8988T (cell line): Measurements from ENCODE around the gene OS9.
"Not testable (repeated sequence)": the region's sequence is repeated elsewhere in the genome, so short reads cannot be mapped to it uniquely, and the experiment has no call there.

Experiments
- DNase-seq: peaks from one replicate; pipeline ENCODE4 v3.0.0; 2011

Gene OS9

GRCh38 chr12:57695770-57696432, 2.0 kb downstream of the OS9 start:
- no peak for DNase-seq

- DNase-seq = no peak
Observed at GRCh38 chr12:57697076-57697475, 3.1 kb downstream of the OS9 start.

GRCh38 chr12:57698414-57698813, 4.5 kb downstream of the OS9 start:
- DNase-seq = no peak

GRCh38 chr12:57700317-57700716, 6.4 kb downstream of the OS9 start:
- no peak for DNase-seq

- DNase-seq = no peak
Observed at GRCh38 chr12:57707250-57707649, 13.3 kb downstream of the OS9 start.

GRCh38 chr12:57708296-57708695, 14.4 kb downstream of the OS9 start:
- DNase-seq = no peak

GRCh38 chr12:57712701-57713100, 18.8 kb downstream of the OS9 start:
- no peak for DNase-seq

GRCh38 chr12:57713209-57713608, 19.3 kb downstream of the OS9 start:
- no peak for DNase-seq

GRCh38 chr12:57715036-57715748, 21.3 kb downstream of the OS9 start:
- DNase-seq = not testable (repeated sequence)

GRCh38 chr12:57715786-57716185, 21.9 kb downstream of the OS9 start:
- DNase-seq = no peak

GRCh38 chr12:57716305-57716704, 22.4 kb downstream of the OS9 start:
- no peak for DNase-seq

- no peak for DNase-seq
Observed at GRCh38 chr12:57717131-57717530, 23.2 kb downstream of the OS9 start.

- no peak for DNase-seq
Observed at GRCh38 chr12:57717846-57718640, 24.1 kb downstream of the OS9 start.

- no peak for DNase-seq
Observed at GRCh38 chr12:57718641-57719528, 25.0 kb downstream of the OS9 start.

GRCh38 chr12:57719777-57720605, 26.1 kb downstream of the OS9 start:
- no peak for DNase-seq

GRCh38 chr12:57720606-57721595, 27.0 kb downstream of the OS9 start:
- peak; percentile 5 for DNase-seq

GRCh38 chr12:57721846-57722608, 28.1 kb downstream of the OS9 start:
- DNase-seq = not testable (repeated sequence)

- no peak for DNase-seq
Observed at GRCh38 chr12:57722716-57723629, 29.0 kb downstream of the OS9 start.

- no peak for DNase-seq
Observed at GRCh38 chr12:57723630-57723962, 29.7 kb downstream of the OS9 start.
